Omental fat pad (tissue), 4 donors: ENCODE data around the gene TLR8. TPM values are rescaled to one million over a fixed set of nuclear protein-coding genes. Genes with fewer than 3 reads are reported as not detected.

ENCODE experiments used
- ATAC-seq: fragments of 150-250 bp; one replicate; pipeline ENCODE4 v1.9.1; 2016; ENCODE audit warnings: mild to moderate bottlenecking, moderate library complexity; ENCODE audit not compliant: low FRiP score
- DNase-seq: peaks from one replicate; pipeline ENCODE4 v3.0.0-alpha.2; 2019; ENCODE audit warnings: low spot score
- CTCF ChIP-seq, 3 donors: fragments of 450-650 bp; IDR thresholded peaks; one replicate each; pipeline ENCODE4 v1.5.1; 2016 to 2017; ENCODE audit warnings: antibody characterized with exemption in 3 of 3, mild to moderate bottlenecking in 3 of 3, moderate library complexity in 2 of 3
- total RNA-seq, 4 donors: library from RNA; depleted of rRNA; stranded (reverse); fragments of >200 nt; gene quantifications; one replicate each; pipeline ENCODE4 v1.1.0, GENCODE V29; 2016

TLR8 gene
- total RNA-seq, 4 donors from 2014 or later, result 1.4 to 10.9 (median 6.1) TPM

- TF ChIP-seq CTCF (IDR thresholded peaks at IDR 0.05), result no peak
- no peak for ATAC-seq
- DNase-seq, result no peak
These were observed 4.2 kb downstream of the TLR8 start for GRCh38 chrX:12910423-12911121.

GRCh38 chrX:12911122-12911470 lies 4.7 kb downstream of the TLR8 start:
- no peak for TF ChIP-seq CTCF (IDR thresholded peaks at IDR 0.05)
- DNase-seq, result no peak
- ATAC-seq, result no peak

- DNase-seq (no peak), ATAC-seq (no peak)
- no peak for TF ChIP-seq CTCF (IDR thresholded peaks at IDR 0.05)
These were observed 6.5 kb downstream of the TLR8 start for GRCh38 chrX:12912791-12913482.

GRCh38 chrX:12917753-12918152 lies 11.3 kb downstream of the TLR8 start:
- ATAC-seq (no peak), DNase-seq (no peak)
- no peak for TF ChIP-seq CTCF (IDR thresholded peaks at IDR 0.05)

- no peak for ATAC-seq
- DNase-seq, result no peak
- TF ChIP-seq CTCF (IDR thresholded peaks at IDR 0.05), result no peak
These were observed 12.6 kb downstream of the TLR8 start for GRCh38 chrX:12919051-12919450.

- no peak for TF ChIP-seq CTCF (IDR thresholded peaks at IDR 0.05)
- ATAC-seq, result no peak
- DNase-seq, result no peak
These were observed 13.2 kb downstream of the TLR8 start for GRCh38 chrX:12919620-12920019.

GRCh38 chrX:12920990-12921389 lies 14.6 kb downstream of the TLR8 start:
- DNase-seq (no peak), ATAC-seq (no peak)
- TF ChIP-seq CTCF (IDR thresholded peaks at IDR 0.05), result no peak
